IMR-90 (cell line): ENCODE data around the gene EFHC2. TPM values are rescaled to one million over a fixed set of nuclear protein-coding genes. Genes with fewer than 3 reads are reported as not detected.

Source experiments
- ATAC-seq: fragments of 200-7000 bp; cut with Tn5 transposase; 2 replicates; pipeline ENCODE4 v1.9.1; 2020; ENCODE audit warnings: low read depth, mild to moderate bottlenecking, moderate library complexity
- BruUV-seq: library from RNA; stranded (reverse); fragments of 400-500 nt; replicated peaks from 2 replicates; lab custom pipeline; 2021; lab: Mats Ljungman, UMichigan
- CTCF ChIA-PET: fragments of 300-600 bp; formaldehyde crosslinking; extraction: SDS; loops from one replicate; lab custom pipeline; 2021; ENCODE audit warnings: antibody characterized with exemption; lab: Yijun Ruan, JAX
- POLR2A ChIA-PET: fragments of 300-600 bp; sonication (Branson Sonifier 250); formaldehyde crosslinking; loops from one replicate; lab custom pipeline; 2022; ENCODE audit warnings: antibody characterized with exemption; ENCODE audit not compliant: unreplicated experiment; lab: Charles Lee
- DNase-seq: peaks from one replicate; pipeline ENCODE4 v3.0.0; 2013
- H2AFZ ChIP-seq: replicated peaks from 2 replicates; pipeline ENCODE3; 2013; ENCODE audit warnings: low read length, mild to moderate bottlenecking; ENCODE audit not compliant: poor library complexity
- H2AK5ac ChIP-seq: 2 replicates; pipeline ENCODE4 v1.6.1; 2013; ENCODE audit warnings: low read depth, low read length, inconsistent platforms
- H2AK9ac ChIP-seq: replicated peaks from 2 replicates; pipeline ENCODE3; 2013; ENCODE audit warnings: mild to moderate bottlenecking, low read depth, low read length, moderate library complexity; ENCODE audit not compliant: poor library complexity
- H2BK120ac ChIP-seq: 2 replicates; pipeline ENCODE4 v1.6.1; 2013; ENCODE audit warnings: low read depth, low read length, inconsistent platforms
- H2BK15ac ChIP-seq: 3 replicates; pipeline ENCODE4 v1.6.1; 2013; ENCODE audit warnings: low read depth, low read length, inconsistent platforms
- H2BK20ac ChIP-seq: 2 replicates; pipeline ENCODE4 v1.6.1; 2013; ENCODE audit warnings: low read depth, mild to moderate bottlenecking, inconsistent platforms, low read length, moderate library complexity
- H2BK5ac ChIP-seq: 2 replicates; pipeline ENCODE4 v1.6.1; 2013; ENCODE audit warnings: mild to moderate bottlenecking, low read depth, low read length, inconsistent platforms; ENCODE audit not compliant: poor library complexity, severe bottlenecking
- H3K14ac ChIP-seq: replicated peaks from 2 replicates; pipeline ENCODE4 v1.6.1; 2013; ENCODE audit warnings: low read depth, low read length, inconsistent platforms
- H3K18ac ChIP-seq: 2 replicates; pipeline ENCODE4 v1.6.1; 2013; ENCODE audit warnings: low read depth, low read length, control low read depth
- H3K23ac ChIP-seq: 2 replicates; pipeline ENCODE4 v1.6.1; 2013; ENCODE audit warnings: low read depth, low read length, inconsistent platforms
- H3K27ac ChIP-seq: 2 replicates; pipeline ENCODE4 v1.5.1; 2013; ENCODE audit warnings: mild to moderate bottlenecking, control low read depth, low read length; ENCODE audit not compliant: insufficient read depth
- H3K27me3 ChIP-seq: 2 replicates; pipeline ENCODE4 v1.6.1; 2013; ENCODE audit warnings: low read length; ENCODE audit not compliant: control insufficient read depth, insufficient read depth
- H3K36me3 ChIP-seq: 2 replicates; pipeline ENCODE4 v1.6.1; 2013; ENCODE audit warnings: low read length, mixed read lengths; ENCODE audit not compliant: control insufficient read depth, insufficient read depth
- H3K4ac ChIP-seq: 2 replicates; pipeline ENCODE4 v1.6.1; 2013; ENCODE audit warnings: low read depth, low read length, inconsistent platforms
- H3K4me1 ChIP-seq: 2 replicates; pipeline ENCODE4 v1.6.1; 2013; ENCODE audit warnings: low read length, mixed read lengths; ENCODE audit not compliant: control insufficient read depth, insufficient read depth
- H3K4me2 ChIP-seq: 2 replicates; pipeline ENCODE4 v1.6.1; 2013; ENCODE audit warnings: low read depth, mild to moderate bottlenecking, control low read depth, low read length, moderate library complexity
- H3K4me3 ChIP-seq: 2 replicates; pipeline ENCODE4 v1.5.1; 2013; ENCODE audit warnings: low read depth, mild to moderate bottlenecking, control low read depth, low read length, moderate library complexity; ENCODE audit not compliant: insufficient read depth
- H3K56ac ChIP-seq: 2 replicates; pipeline ENCODE4 v1.6.1; 2013; ENCODE audit warnings: low read length, inconsistent platforms; ENCODE audit not compliant: insufficient read depth; ENCODE audit errors: extremely low read depth
- H3K79me1 ChIP-seq, 2 experiments: 2 replicates each; pipeline ENCODE4 v1.6.1; 2013; ENCODE audit warnings: low read length in 2 of 2, inconsistent platforms in 1 of 2, low read depth in 1 of 2
- H3K9ac ChIP-seq: 2 replicates; pipeline ENCODE4 v1.6.1; 2013; ENCODE audit warnings: low read depth, low read length, control low read depth
- H3K9me1 ChIP-seq: 2 replicates; pipeline ENCODE4 v1.6.1; 2013; ENCODE audit warnings: low read length, inconsistent platforms; ENCODE audit not compliant: insufficient read depth
- H3K9me3 ChIP-seq: 2 replicates; pipeline ENCODE4 v1.6.1; 2013; ENCODE audit warnings: low read length; ENCODE audit not compliant: control insufficient read depth, insufficient read depth
- H4K20me1 ChIP-seq: 2 replicates; pipeline ENCODE4 v1.6.1; 2013; ENCODE audit warnings: low read length, inconsistent platforms; ENCODE audit not compliant: insufficient read depth
- H4K5ac ChIP-seq: 2 replicates; pipeline ENCODE4 v1.6.1; 2013; ENCODE audit warnings: mild to moderate bottlenecking, low read depth, low read length, control low read depth
- H4K8ac ChIP-seq, 2 experiments: 2 replicates each; pipeline ENCODE4 v1.6.1; 2013; ENCODE audit warnings: low read depth in 2 of 2, low read length in 2 of 2, control low read depth in 1 of 2, inconsistent platforms in 1 of 2
- H4K91ac ChIP-seq: 2 replicates; pipeline ENCODE4 v1.6.1; 2013; ENCODE audit warnings: low read depth, low read length, inconsistent platforms; ENCODE audit not compliant: insufficient read depth
- FOS ChIP-seq: fragments of 150-350 bp; IDR thresholded peaks from 2 replicates; pipeline ENCODE4 v1.6.1; 2016; ENCODE audit warnings: low read depth, low read length
- MAFK ChIP-seq: IDR thresholded peaks from 2 replicates; pipeline ENCODE4 v1.6.1; 2012; ENCODE audit warnings: low read depth, low read length, improper control_type of control experiment
- MXI1 ChIP-seq: IDR thresholded peaks from 2 replicates; pipeline ENCODE4 v1.6.1; 2012; ENCODE audit warnings: low read depth, mild to moderate bottlenecking, low read length, moderate library complexity, borderline replicate concordance
- NFE2L2 ChIP-seq: fragments of 150-350 bp; IDR thresholded peaks from 2 replicates; pipeline ENCODE4 v1.6.1; 2016; ENCODE audit warnings: low read depth, mild to moderate bottlenecking, low read length
- RCOR1 ChIP-seq: IDR thresholded peaks from 2 replicates; pipeline ENCODE4 v1.6.1; 2012; ENCODE audit warnings: mild to moderate bottlenecking, low read length, improper control_type of control experiment; ENCODE audit not compliant: insufficient replicate concordance
- RFX5 ChIP-seq: IDR thresholded peaks from 2 replicates; pipeline ENCODE4 v1.8.0; 2012; ENCODE audit warnings: low read depth, mild to moderate bottlenecking, low read length, moderate library complexity
- SMC3 ChIP-seq: fragments of 150-350 bp; IDR thresholded peaks from 2 replicates; pipeline ENCODE4 v1.6.1; 2016; ENCODE audit warnings: low read depth, mild to moderate bottlenecking, antibody characterized with exemption, low read length, moderate library complexity
- dilution Hi-C: fragments of 300-500 bp; cut with HindIII; formaldehyde crosslinking; loops from one replicate; pipeline ENCODE4 v1.14.3; 2018; ENCODE audit warnings: low sequenced_read_pairs; ENCODE audit not compliant: unreplicated experiment
- in situ Hi-C: fragments of 300-500 bp; cut with MboI; formaldehyde crosslinking; loops from 3 replicates; pipeline ENCODE4 v1.14.3; 2019; ENCODE audit warnings: low sequenced_read_pairs, inconsistent platforms, mixed read lengths
- intact Hi-C: fragments of 100-400 bp; cut with micrococcal nuclease; formaldehyde crosslinking; loops from 2 replicates; pipeline ENCODE4 v1.10.0; 2022
- polyA plus RNA-seq, 3 experiments: library from polyadenylated mRNA; depleted of rRNA; stranded (reverse); fragments of >200 nt; gene quantifications; 2 replicates each; pipeline ENCODE4 v1.2.3, GENCODE V29; 2012; ENCODE audit warnings: low replicate concordance in 1 of 3
- total RNA-seq: library from RNA; depleted of rRNA; stranded (reverse); fragments of >200 nt; gene quantifications from 2 replicates; pipeline ENCODE4 v1.2.3, GENCODE V29; 2012
- TF ChIP-seq, protein P1 (sequence below): fragments of 150-350 bp; IDR thresholded peaks from 2 replicates; pipeline ENCODE4 v1.6.1; 2017; ENCODE audit warnings: mild to moderate bottlenecking, antibody characterized with exemption, low read length, low read depth
- TF ChIP-seq, protein P2 (sequence below): conservative IDR thresholded peaks from 2 replicates; pipeline ENCODE4 v1.5.1; 2012; ENCODE audit warnings: mild to moderate bottlenecking, low read depth, low read length, improper control_type of control experiment
- TF ChIP-seq, protein P3 (sequence below): fragments of 150-350 bp; IDR thresholded peaks from 2 replicates; pipeline ENCODE4 v1.6.1; 2016; ENCODE audit warnings: low read depth, mild to moderate bottlenecking, low read length, moderate library complexity, borderline replicate concordance

EFHC2 gene
- total and polyA plus RNA-seq, 2 of the 4 experiments (the other 2 are of a cell fraction) = 0.18 to 0.24 TPM

DNA sequence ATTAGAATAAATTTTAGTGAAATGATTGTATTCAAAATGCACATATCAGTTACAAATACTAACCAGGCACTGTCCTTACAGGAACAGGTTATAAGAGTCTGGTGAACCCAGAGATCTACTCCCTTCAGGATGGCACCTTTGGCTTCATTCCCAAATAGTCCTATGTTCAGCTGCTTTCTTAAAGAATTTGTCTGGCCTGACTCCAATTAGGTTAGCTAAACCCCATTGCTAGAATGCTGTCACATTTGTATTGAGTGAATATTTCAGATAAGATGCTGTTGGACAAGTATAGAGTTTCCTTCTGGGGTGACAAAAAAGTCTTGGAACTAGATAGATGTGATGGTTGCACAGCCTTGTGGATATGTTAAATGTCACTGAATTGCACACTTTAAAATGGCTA is 69.4 kb downstream of the EFHC2 start:
- Histone ChIP-seq H3K27me3 (peaks cover 18% of the 10 kb centered on the region), H4K20me1 (no peaks in the 10 kb centered on the region), H4K91ac (no peak overlapping the region), H3K9ac (no peak overlapping the region), H3K4me3 (no peak overlapping the region), H3K56ac (no peak overlapping the region), H3K9me1 (no peaks in the 10 kb centered on the region), H3K9me3 (no peaks in the 10 kb centered on the region), H4K5ac (no peak overlapping the region), H2BK20ac (no peak overlapping the region), H2AK9ac (no peak overlapping the region), H3K23ac (no peak overlapping the region), H3K4me2 (no peak overlapping the region), H2BK120ac (no peak overlapping the region), H3K18ac (no peak overlapping the region), H3K14ac (no peak overlapping the region), H2AK5ac (no peak overlapping the region), H2BK5ac (no peak overlapping the region), H3K79me1 (no peaks in the 10 kb centered on the region), H3K4me1 (no peaks in the 10 kb centered on the region), H3K27ac (no peak overlapping the region), H2BK15ac (no peak overlapping the region), H2AFZ (no peak overlapping the region), H3K36me3 (no peaks in the 10 kb centered on the region), H3K4ac (no peak overlapping the region), H4K8ac (no peak overlapping the region)
- in situ Hi-C loops (no loop called here), dilution Hi-C loops (no loop called here), intact Hi-C loops (no loop called here)
- ATAC-seq (no peak), DNase-seq (no peak)
- no TSS peak for BruUV-seq
- ChIA-PET POLR2A (no interaction called here), CTCF (no interaction called here)
- TF ChIP-seq SMC3 (no peak), RCOR1 (no peak), NFE2L2 (no peak), FOS (no peak), RFX5 (no peak), MXI1 (no peak), MAFK (no peak)
- TF ChIP-seq, protein P1, sequence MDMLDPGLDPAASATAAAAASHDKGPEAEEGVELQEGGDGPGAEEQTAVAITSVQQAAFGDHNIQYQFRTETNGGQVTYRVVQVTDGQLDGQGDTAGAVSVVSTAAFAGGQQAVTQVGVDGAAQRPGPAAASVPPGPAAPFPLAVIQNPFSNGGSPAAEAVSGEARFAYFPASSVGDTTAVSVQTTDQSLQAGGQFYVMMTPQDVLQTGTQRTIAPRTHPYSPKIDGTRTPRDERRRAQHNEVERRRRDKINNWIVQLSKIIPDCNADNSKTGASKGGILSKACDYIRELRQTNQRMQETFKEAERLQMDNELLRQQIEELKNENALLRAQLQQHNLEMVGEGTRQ = no peak
- TF ChIP-seq, protein P2, sequence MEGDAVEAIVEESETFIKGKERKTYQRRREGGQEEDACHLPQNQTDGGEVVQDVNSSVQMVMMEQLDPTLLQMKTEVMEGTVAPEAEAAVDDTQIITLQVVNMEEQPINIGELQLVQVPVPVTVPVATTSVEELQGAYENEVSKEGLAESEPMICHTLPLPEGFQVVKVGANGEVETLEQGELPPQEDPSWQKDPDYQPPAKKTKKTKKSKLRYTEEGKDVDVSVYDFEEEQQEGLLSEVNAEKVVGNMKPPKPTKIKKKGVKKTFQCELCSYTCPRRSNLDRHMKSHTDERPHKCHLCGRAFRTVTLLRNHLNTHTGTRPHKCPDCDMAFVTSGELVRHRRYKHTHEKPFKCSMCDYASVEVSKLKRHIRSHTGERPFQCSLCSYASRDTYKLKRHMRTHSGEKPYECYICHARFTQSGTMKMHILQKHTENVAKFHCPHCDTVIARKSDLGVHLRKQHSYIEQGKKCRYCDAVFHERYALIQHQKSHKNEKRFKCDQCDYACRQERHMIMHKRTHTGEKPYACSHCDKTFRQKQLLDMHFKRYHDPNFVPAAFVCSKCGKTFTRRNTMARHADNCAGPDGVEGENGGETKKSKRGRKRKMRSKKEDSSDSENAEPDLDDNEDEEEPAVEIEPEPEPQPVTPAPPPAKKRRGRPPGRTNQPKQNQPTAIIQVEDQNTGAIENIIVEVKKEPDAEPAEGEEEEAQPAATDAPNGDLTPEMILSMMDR = no peak
- TF ChIP-seq, protein P3, sequence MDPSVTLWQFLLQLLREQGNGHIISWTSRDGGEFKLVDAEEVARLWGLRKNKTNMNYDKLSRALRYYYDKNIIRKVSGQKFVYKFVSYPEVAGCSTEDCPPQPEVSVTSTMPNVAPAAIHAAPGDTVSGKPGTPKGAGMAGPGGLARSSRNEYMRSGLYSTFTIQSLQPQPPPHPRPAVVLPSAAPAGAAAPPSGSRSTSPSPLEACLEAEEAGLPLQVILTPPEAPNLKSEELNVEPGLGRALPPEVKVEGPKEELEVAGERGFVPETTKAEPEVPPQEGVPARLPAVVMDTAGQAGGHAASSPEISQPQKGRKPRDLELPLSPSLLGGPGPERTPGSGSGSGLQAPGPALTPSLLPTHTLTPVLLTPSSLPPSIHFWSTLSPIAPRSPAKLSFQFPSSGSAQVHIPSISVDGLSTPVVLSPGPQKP = no peak
